A549 (cell line): ENCODE measurements around the gene TNFSF15. TPM values are rescaled to one million over a fixed set of nuclear protein-coding genes. Genes with fewer than 3 reads are reported as not detected.

Experiments
- ATAC-seq, 2 experiments: fragments of 200-7000 bp in 1 of 2; fragments of >200 bp in 1 of 2; cut with Nextera tagmentation in 1 of 2; cut with Tn5 transposase in 1 of 2; 3 replicates each; pipeline versions ENCODE4 v1.8.0 to v1.9.1; 2018 to 2020; ENCODE audit warnings: mild to moderate bottlenecking in 1 of 2, moderate library complexity in 1 of 2
- CTCF ChIA-PET: fragments of 300-600 bp; sonication (Branson Sonifier 250); formaldehyde crosslinking; extraction: SDS; loops from one replicate; lab custom pipeline; 2021; ENCODE audit warnings: antibody characterized with exemption, inconsistent platforms; lab: Yijun Ruan, JAX
- POLR2A ChIA-PET: fragments of 350-600 bp; formaldehyde crosslinking; extraction: SDS; loops from one replicate; lab custom pipeline; 2021; ENCODE audit warnings: antibody characterized with exemption, inconsistent platforms; lab: Yijun Ruan, JAX
- DNase-seq, 2 experiments: peaks; one replicate each; pipeline versions ENCODE4 v3.0.0 to v3.0.0-alpha.2; 2011 to 2016; ENCODE audit warnings: low read depth in 1 of 2, low spot score in 1 of 2
- FAIRE-seq: peaks from 2 replicates; lab custom pipeline; 2011; peaks lifted over from hg19 to GRCh38; lab: Jason Lieb, UNC
- H3K27ac ChIP-seq, 2 experiments: fragments of >200 bp; sonication (Bioruptor Twin); formaldehyde crosslinking; 3 replicates each; pipeline ENCODE4 v1.5.1; 2016 to 2017
- H3K4me1 ChIP-seq: fragments of >200 bp; sonication (Bioruptor Twin); formaldehyde crosslinking; 3 replicates; pipeline ENCODE4 v1.6.1; 2016
- H3K4me2 ChIP-seq: fragments of >200 bp; sonication (Bioruptor Twin); formaldehyde crosslinking; 3 replicates; pipeline ENCODE4 v1.6.1; 2016
- H3K4me3 ChIP-seq: fragments of >200 bp; sonication (Bioruptor Twin); formaldehyde crosslinking; 3 replicates; pipeline ENCODE4 v1.5.1; 2016
- H3K9me3 ChIP-seq: fragments of >200 bp; sonication (Bioruptor Twin); formaldehyde crosslinking; 3 replicates; pipeline ENCODE4 v1.6.1; 2016
- CBX2 ChIP-seq: fragments of 200-600 bp; sonication (generic); IDR thresholded peaks from 2 replicates; pipeline ENCODE4 v1.6.1; 2016; ENCODE audit warnings: low read depth, mild to moderate bottlenecking, borderline replicate concordance
- CBX8 ChIP-seq: fragments of 200-600 bp; sonication (generic); IDR thresholded peaks from 2 replicates; pipeline ENCODE4 v1.6.1; 2016
- EHF ChIP-seq: fragments of 250-450 bp; sonication (Bioruptor Pico); IDR thresholded peaks from 2 replicates; pipeline ENCODE4 v1.5.0; 2020; ENCODE audit warnings: mild to moderate bottlenecking
- ESRRA ChIP-seq: fragments of 150-350 bp; IDR thresholded peaks from 2 replicates; pipeline ENCODE4 v1.6.1; 2014; ENCODE audit warnings: mild to moderate bottlenecking, low read length, borderline replicate concordance
- FOSL2 ChIP-seq, 2 experiments: fragments of 450-650 bp in 1 of 2; fragments of >200 bp in 1 of 2; sonication (Bioruptor Twin) in 1 of 2; formaldehyde crosslinking; IDR thresholded peaks; 2 replicates each; pipeline versions ENCODE4 v1.5.0 to v1.6.1; 2016 to 2020; ENCODE audit warnings: mild to moderate bottlenecking in 1 of 2, moderate library complexity in 1 of 2
- HOXB5 ChIP-seq: fragments of 250-450 bp; sonication (Bioruptor Pico); IDR thresholded peaks from 2 replicates; pipeline ENCODE4 v1.5.0; 2020; ENCODE audit warnings: mild to moderate bottlenecking, moderate library complexity
- MAFK ChIP-seq: fragments of 450-650 bp; IDR thresholded peaks from 2 replicates; pipeline ENCODE4 v1.6.1; 2014; ENCODE audit not compliant: partially characterized antibody
- MAZ ChIP-seq: fragments of 150-350 bp; IDR thresholded peaks from 2 replicates; pipeline ENCODE4 v1.6.1; 2014; ENCODE audit warnings: antibody characterized with exemption, low read depth, low read length, borderline replicate concordance
- MYC ChIP-seq: IDR thresholded peaks from 2 replicates; pipeline ENCODE4 v1.6.1; 2012; ENCODE audit warnings: mild to moderate bottlenecking, inconsistent platforms, low read length, improper control_type of control experiment, borderline replicate concordance
- RAD21 ChIP-seq, 2 experiments: fragments of >200 bp in 1 of 2; sonication (Bioruptor Twin) in 1 of 2; formaldehyde crosslinking in 1 of 2; IDR thresholded peaks in 1 of 2; conservative IDR thresholded peaks in 1 of 2; 2 replicates in 1 of 2; 3 replicates in 1 of 2; pipeline ENCODE4 v1.6.1; 2012 to 2018; ENCODE audit warnings: inconsistent platforms in 1 of 2
- RCOR1 ChIP-seq: fragments of 150-350 bp; IDR thresholded peaks from 2 replicates; pipeline ENCODE4 v1.6.1; 2014; ENCODE audit warnings: antibody characterized with exemption, low read length, low read depth
- RFX5 ChIP-seq: fragments of 450-650 bp; IDR thresholded peaks from 2 replicates; pipeline ENCODE4 v1.7.1; 2014; ENCODE audit warnings: antibody characterized with exemption, mild to moderate bottlenecking, moderate library complexity
- TFCP2L1 ChIP-seq: fragments of 250-450 bp; sonication (Bioruptor Pico); IDR thresholded peaks from 2 replicates; pipeline ENCODE4 v1.5.0; 2021; ENCODE audit warnings: mild to moderate bottlenecking
- WGBS: methylation state at CpG from one replicate; pipeline ENCODE4 v1.1.6; 2017; ENCODE audit errors: missing lambda C conversion rate; 5-methylcytosine and 5-hydroxymethylcytosine counted together
- polyA plus RNA-seq, 4 experiments: library from polyadenylated mRNA; depleted of rRNA in 3 of 4; stranded (reverse); fragments of >200 nt; fragmentation: RNase III in 1 of 4; extraction: RNeasy Plus Mini Kit Qiagen cat#74134 plus additional on column Dnase treatment in 1 of 4; gene quantifications; 2 replicates in 3 of 4; 3 replicates in 1 of 4; pipeline ENCODE4 v1.2.3, GENCODE V29; 2011 to 2017
- TF ChIP-seq, protein P1 (sequence below): fragments of 250-450 bp; sonication (Bioruptor Pico); IDR thresholded peaks from 2 replicates; pipeline ENCODE4 v1.5.0; 2021; ENCODE audit warnings: mild to moderate bottlenecking, moderate library complexity, borderline replicate concordance
- TF ChIP-seq, protein P2 (sequence below): fragments of 450-650 bp; IDR thresholded peaks from 2 replicates; pipeline ENCODE4 v1.6.1; 2014; ENCODE audit warnings: antibody characterized with exemption
- TF ChIP-seq, protein P3 (sequence below): IDR thresholded peaks from 2 replicates; pipeline ENCODE4 v1.6.1; 2012
- TF ChIP-seq, protein P4 (sequence below): fragments of >200 bp; sonication (Bioruptor Twin); formaldehyde crosslinking; IDR thresholded peaks from 3 replicates; pipeline ENCODE4 v1.5.1; 2016
- TF ChIP-seq, protein P5 (sequence below): fragments of 150-350 bp; IDR thresholded peaks from 2 replicates; pipeline ENCODE4 v1.6.1; 2014; ENCODE audit warnings: low read depth, mild to moderate bottlenecking, low read length
- TF ChIP-seq, protein P6 (sequence below): IDR thresholded peaks from 2 replicates; pipeline ENCODE4 v1.6.1; 2012; ENCODE audit warnings: low read depth, borderline replicate concordance
- TF ChIP-seq, protein P7 (sequence below): fragments of >200 bp; sonication (Bioruptor Twin); formaldehyde crosslinking; IDR thresholded peaks from 2 replicates; pipeline ENCODE4 v1.6.1; 2016

Gene TNFSF15
- polyA plus RNA-seq, 2 of the 4 experiments (the other 2 are of a cell fraction): 2.8 to 5.6 TPM

DNA sequence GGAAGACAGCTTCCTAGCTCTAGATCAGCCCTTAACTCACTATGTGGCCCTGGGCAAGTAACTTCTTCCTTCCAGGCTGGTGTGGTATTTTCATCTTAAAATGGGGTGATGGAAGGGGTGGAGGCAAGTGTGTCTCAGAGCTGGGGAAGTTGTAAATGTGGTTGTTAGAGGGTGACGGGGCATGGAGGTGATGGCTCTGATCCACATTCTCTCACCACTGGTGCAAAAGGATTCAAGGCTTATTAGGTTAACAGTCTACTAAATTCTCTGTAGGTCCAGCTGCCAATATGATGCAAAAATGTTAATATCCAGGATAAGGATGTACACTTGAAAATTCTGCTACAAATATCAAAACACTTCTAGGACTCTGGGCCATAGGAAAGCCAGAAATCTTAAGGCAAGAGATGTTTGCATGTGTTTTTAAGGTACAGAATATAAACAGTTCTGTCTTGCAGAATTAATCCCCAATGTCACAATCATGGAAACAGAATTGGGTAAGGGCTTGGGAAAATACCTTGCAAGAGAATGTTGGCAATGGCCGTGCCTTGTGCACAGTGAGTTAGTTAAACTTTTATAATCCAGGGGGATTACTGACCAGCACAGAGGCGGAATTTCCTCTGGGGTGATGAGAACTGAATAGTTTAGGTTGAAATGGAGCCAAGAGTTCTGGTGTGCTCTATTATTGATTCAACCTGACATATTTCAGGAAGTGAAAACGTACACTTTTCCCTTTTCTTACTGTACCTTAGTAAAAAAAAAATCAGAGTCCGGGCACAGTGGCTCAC lies 19.8 kb downstream of the TNFSF15 start:
- ChIA-PET CTCF (interaction anchor here (0.9 to 1.3 kb wide), 2 partner anchors 105 to 125 kb away, joined by 4 read pairs; no protein-coding TSS in a partner anchor), POLR2A (no interaction called here)
- no peaks in the 10 kb centered on the region for H3K9me3 ChIP-seq
- no peak for TF ChIP-seq MYC
- no peak for TF ChIP-seq FOSL2 (IDR thresholded peaks at IDR 0.05)
- no peak for TF ChIP-seq FOSL2 (CRISPR knock-in tag; IDR thresholded peaks at IDR 0.05)
- no peak for TF ChIP-seq HOXB5 (CRISPR knock-in tag)
- TF ChIP-seq, protein P1, sequence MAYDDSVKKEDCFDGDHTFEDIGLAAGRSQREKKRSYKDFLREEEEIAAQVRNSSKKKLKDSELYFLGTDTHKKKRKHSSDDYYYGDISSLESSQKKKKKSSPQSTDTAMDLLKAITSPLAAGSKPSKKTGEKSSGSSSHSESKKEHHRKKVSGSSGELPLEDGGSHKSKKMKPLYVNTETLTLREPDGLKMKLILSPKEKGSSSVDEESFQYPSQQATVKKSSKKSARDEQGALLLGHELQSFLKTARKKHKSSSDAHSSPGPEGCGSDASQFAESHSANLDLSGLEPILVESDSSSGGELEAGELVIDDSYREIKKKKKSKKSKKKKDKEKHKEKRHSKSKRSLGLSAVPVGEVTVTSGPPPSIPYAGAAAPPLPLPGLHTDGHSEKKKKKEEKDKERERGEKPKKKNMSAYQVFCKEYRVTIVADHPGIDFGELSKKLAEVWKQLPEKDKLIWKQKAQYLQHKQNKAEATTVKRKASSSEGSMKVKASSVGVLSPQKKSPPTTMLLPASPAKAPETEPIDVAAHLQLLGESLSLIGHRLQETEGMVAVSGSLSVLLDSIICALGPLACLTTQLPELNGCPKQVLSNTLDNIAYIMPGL (CRISPR knock-in tag): no peak
- TF ChIP-seq, protein P2, sequence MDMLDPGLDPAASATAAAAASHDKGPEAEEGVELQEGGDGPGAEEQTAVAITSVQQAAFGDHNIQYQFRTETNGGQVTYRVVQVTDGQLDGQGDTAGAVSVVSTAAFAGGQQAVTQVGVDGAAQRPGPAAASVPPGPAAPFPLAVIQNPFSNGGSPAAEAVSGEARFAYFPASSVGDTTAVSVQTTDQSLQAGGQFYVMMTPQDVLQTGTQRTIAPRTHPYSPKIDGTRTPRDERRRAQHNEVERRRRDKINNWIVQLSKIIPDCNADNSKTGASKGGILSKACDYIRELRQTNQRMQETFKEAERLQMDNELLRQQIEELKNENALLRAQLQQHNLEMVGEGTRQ: no peak
- TF ChIP-seq, protein P3, sequence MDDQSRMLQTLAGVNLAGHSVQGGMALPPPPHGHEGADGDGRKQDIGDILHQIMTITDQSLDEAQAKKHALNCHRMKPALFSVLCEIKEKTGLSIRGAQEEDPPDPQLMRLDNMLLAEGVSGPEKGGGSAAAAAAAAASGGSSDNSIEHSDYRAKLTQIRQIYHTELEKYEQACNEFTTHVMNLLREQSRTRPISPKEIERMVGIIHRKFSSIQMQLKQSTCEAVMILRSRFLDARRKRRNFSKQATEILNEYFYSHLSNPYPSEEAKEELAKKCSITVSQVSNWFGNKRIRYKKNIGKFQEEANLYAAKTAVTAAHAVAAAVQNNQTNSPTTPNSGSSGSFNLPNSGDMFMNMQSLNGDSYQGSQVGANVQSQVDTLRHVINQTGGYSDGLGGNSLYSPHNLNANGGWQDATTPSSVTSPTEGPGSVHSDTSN: no peak
- TF ChIP-seq RCOR1: no peak
- TF ChIP-seq, protein P4, sequence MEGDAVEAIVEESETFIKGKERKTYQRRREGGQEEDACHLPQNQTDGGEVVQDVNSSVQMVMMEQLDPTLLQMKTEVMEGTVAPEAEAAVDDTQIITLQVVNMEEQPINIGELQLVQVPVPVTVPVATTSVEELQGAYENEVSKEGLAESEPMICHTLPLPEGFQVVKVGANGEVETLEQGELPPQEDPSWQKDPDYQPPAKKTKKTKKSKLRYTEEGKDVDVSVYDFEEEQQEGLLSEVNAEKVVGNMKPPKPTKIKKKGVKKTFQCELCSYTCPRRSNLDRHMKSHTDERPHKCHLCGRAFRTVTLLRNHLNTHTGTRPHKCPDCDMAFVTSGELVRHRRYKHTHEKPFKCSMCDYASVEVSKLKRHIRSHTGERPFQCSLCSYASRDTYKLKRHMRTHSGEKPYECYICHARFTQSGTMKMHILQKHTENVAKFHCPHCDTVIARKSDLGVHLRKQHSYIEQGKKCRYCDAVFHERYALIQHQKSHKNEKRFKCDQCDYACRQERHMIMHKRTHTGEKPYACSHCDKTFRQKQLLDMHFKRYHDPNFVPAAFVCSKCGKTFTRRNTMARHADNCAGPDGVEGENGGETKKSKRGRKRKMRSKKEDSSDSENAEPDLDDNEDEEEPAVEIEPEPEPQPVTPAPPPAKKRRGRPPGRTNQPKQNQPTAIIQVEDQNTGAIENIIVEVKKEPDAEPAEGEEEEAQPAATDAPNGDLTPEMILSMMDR: no peak
- TF ChIP-seq MAFK: no peak
- TF ChIP-seq, protein P5, sequence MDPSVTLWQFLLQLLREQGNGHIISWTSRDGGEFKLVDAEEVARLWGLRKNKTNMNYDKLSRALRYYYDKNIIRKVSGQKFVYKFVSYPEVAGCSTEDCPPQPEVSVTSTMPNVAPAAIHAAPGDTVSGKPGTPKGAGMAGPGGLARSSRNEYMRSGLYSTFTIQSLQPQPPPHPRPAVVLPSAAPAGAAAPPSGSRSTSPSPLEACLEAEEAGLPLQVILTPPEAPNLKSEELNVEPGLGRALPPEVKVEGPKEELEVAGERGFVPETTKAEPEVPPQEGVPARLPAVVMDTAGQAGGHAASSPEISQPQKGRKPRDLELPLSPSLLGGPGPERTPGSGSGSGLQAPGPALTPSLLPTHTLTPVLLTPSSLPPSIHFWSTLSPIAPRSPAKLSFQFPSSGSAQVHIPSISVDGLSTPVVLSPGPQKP: no peak
- H3K27ac ChIP-seq: no peak overlapping the region
- no peak overlapping the region for H3K4me3 ChIP-seq
- no peak overlapping the region for H3K4me2 ChIP-seq
- ATAC-seq (no peak), DNase-seq (no peak), FAIRE-seq (no peak)
- H3K4me1 ChIP-seq: peaks cover 5% of the 10 kb centered on the region; the same call in 2 of the 3 replicates
- WGBS: 62% methylated on average over 5 of the region's 5 CpGs

DNA sequence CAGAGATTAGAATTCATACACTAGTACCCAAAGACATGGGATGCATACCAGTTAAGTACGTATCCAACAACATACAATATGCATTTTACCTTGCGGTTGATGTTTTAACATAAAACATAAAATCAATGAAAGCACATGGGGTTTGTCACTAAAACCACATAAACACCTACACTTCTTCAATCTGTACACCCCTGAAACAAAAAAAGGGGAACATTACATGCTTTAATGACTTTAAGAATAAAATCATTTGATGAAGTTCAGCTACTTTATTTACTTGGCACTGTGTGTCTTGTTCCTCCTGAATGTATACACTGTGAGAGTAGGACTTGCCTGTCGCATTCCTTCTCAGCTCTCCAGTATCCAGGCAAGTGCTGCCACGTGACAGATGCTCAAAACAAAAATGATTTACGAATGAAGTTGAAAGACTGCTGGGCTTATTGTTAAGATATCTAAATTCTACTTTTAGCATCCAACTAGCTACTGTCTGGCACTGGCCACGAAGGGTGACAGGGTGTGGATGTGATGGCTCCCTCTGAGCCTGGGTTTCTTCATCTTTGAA lies 21.0 kb downstream of the TNFSF15 start:
- 74% methylated on average over 6 of the region's 6 CpGs for WGBS
- ChIA-PET POLR2A (no interaction called here), CTCF (interaction anchor here (1.0 to 1.3 kb wide), 3 partner anchors 9 to 106 kb away, joined by 3 to 4 read pairs (median 3); no protein-coding TSS in a partner anchor)
- Histone ChIP-seq H3K27ac (no peak overlapping the region), H3K4me1 (peaks cover 14% of the 10 kb centered on the region), H3K4me3 (no peak overlapping the region), H3K9me3 (no peaks in the 10 kb centered on the region), H3K4me2 (no peak overlapping the region)
- no peak for FAIRE-seq
- ATAC-seq: no peak
- DNase-seq: no peak
- no peak for TF ChIP-seq TFCP2L1 (CRISPR knock-in tag)
- TF ChIP-seq, protein P3: no peak
- no peak for TF ChIP-seq RFX5
- TF ChIP-seq CBX8: no peak
- TF ChIP-seq CBX2: no peak
- no peak for TF ChIP-seq RAD21 (conservative IDR thresholded peaks at IDR 0.05 in 1 of 2, IDR thresholded peaks at IDR 0.05 in 1 of 2)
- TF ChIP-seq EHF (CRISPR knock-in tag): no peak
- no peak for TF ChIP-seq MAZ
- no peak for TF ChIP-seq ESRRA
- TF ChIP-seq, protein P6, sequence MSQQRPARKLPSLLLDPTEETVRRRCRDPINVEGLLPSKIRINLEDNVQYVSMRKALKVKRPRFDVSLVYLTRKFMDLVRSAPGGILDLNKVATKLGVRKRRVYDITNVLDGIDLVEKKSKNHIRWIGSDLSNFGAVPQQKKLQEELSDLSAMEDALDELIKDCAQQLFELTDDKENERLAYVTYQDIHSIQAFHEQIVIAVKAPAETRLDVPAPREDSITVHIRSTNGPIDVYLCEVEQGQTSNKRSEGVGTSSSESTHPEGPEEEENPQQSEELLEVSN: no peak
- TF ChIP-seq, protein P7, sequence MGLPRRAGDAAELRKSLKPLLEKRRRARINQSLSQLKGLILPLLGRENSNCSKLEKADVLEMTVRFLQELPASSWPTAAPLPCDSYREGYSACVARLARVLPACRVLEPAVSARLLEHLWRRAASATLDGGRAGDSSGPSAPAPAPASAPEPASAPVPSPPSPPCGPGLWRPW: no peak
- TF ChIP-seq, protein P5: no peak
